ENCODE data around the gene TIFAB.

Gene TIFAB

DNA sequence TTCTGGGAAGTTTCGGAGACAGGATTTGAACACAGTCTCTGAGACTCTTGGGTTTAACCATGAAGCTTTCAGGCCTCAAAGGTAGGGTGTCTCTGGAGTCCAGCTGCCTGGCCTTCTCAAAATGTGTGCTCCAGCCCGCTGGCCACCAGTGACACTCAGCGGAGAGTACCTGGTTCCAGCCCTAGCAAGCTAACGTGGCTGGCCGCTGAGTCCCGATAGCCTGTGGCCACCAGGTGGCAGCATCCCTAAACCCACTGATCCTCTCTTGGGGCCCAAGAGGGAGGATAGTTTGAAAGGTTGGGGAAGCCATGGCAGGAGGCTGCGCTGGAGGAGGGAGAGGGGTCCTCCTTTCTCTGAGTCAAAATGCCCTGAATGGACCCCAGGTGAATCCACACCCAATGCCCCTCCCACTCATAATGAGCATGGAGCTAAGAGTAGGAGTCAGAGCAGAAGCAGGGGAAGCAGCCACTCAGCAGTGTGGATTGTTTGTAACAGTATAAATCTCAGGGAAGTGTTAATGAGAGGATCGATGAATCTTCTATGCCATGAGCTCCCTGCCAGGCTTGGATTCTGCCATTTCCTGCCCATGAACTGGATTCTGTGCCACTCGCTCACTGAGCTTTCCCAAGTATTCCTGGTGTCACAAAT lies 5.4 kb upstream of the TIFAB start:
- FAIRE-seq: no peak

GRCh38 chr5:135456238-135457099 lies 4.3 kb upstream of the TIFAB start:
- no peak for FAIRE-seq

DNA sequence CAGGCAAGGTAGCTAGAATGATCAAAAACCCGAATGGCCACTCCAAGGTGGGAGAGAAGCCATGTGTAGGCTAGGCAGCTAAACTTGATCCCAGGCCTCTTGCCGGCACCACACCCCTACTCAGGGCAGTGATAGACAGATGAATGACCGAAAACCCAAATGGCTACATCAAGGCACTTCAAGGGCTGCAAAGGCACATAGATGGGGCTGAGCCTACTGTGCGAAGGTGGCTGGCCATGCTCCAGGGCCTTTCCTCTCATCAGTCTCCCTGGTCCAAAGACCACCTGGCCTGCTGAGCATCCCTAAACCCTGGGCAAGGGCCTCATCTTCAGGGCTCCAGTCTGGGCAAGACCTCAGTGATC lies 3.7 kb upstream of the TIFAB start:
- FAIRE-seq: no peak

DNA sequence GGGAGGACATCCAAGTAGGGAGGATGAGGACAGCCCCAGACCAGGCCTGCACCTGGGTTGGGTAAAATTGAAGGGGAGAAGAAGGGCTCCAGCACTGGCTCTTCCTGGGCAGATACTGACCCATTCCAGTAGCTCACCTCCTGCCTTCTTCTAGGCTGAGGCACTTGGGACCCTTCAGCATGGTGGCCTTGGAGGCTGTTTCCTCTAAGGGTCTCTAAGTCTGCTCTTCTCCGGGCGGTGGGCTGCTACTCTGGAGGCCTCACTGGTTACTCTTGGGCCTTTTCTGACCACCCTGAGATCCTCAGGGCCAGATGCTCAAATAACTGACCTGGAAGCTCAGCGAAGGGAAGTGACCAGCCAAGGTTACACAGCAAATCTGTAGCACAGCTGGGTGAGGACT lies 2.8 kb upstream of the TIFAB start:
- FAIRE-seq: no peak

GRCh38 chr5:135453613-135454012 lies 1.5 kb upstream of the TIFAB start:
- FAIRE-seq: no peak

DNA sequence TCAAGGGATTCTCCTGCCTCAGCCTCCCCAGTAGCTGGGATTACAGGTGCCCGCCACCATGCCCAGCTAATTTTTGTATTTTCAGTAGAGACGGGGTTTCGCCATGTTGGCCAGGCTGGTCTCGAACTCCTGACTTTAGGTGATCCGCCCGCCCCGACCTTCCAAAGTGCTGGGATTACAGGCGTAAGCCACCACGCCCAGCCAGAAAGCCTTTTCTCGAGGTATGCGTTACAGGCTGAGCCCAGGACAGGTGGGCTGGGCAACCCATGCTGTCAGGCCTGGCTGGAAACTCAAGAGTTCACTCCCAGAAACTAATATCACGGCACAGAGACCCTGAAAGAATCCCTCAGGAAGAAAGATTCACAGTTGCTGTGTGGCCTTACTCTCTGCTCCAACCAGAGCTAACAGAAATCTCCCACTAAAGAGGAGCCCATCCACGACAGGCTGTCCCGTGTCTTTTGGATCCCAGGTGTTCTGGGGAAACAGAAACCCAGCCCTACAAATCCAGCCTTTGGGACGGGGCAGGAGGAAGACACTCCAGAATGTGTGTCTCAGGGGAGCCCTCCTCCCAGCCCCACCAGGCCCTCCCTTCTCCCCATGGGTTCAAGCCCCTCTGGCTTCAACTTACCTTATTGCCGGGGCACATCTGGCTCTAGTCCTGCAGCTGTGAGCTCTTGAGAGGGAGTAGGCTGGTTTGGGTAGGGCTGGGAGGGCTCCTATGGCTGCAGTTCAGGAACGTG lies 400 bp downstream of the TIFAB start:
- no peak for FAIRE-seq

GRCh38 chr5:135450952-135451351 lies 1.2 kb downstream of the TIFAB start:
- FAIRE-seq: no peak

DNA sequence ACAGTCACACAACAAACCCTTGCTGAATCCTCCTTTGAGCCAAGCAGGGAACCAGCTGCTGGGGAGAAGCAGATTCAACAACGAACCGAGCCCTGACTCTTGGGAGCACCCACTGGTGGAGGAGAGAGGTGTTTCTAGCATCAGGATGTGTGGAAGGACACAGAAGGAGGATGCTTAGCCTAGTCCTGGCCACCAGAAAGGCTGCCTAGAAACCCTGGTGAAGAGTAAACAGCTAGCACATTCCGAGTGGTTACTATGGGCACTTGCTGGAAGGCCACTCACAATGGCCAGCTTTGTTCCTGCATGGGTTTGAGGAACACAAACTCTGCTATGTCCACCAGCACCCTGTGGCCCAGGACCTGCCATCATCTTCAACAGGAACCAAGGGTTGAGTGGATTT lies 1.8 kb downstream of the TIFAB start:
- FAIRE-seq: no peak

GRCh38 chr5:135449644-135450043 lies 2.5 kb downstream of the TIFAB start:
- no peak for FAIRE-seq

DNA sequence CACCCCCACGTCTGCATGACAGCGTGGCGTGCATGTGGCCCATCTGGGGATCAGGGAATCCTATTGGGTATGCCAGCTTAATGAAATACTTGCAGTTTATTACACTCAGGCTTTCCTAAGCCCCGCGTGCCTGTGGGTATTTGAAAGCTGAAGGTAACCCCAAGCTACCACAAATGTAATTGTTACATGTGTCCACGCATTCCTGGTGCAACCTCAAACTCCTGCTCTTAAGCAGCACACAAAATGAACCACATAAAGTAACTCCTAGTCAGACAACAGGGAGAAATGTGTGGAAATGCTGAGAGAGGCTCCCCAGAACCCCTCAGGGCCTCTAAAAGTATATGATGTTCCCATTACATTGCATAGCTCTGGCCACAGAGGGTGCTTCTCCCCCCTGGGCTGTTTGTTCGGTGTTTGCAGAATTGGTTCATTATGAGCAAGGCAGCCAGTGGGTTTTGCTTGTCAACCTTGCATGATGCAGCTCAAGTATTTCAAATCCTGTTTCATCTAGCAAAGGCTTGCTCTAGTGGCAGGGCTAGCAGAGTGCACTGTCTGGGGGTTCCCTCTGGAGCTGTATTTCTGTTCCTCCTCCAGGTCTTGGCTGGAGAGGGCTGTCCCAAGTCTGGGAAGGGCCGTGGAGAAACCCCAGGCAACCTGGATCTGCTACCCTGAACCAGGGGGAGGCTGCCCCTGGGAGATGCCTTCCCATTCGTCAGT lies 3.2 kb downstream of the TIFAB start:
- FAIRE-seq: no peak

DNA sequence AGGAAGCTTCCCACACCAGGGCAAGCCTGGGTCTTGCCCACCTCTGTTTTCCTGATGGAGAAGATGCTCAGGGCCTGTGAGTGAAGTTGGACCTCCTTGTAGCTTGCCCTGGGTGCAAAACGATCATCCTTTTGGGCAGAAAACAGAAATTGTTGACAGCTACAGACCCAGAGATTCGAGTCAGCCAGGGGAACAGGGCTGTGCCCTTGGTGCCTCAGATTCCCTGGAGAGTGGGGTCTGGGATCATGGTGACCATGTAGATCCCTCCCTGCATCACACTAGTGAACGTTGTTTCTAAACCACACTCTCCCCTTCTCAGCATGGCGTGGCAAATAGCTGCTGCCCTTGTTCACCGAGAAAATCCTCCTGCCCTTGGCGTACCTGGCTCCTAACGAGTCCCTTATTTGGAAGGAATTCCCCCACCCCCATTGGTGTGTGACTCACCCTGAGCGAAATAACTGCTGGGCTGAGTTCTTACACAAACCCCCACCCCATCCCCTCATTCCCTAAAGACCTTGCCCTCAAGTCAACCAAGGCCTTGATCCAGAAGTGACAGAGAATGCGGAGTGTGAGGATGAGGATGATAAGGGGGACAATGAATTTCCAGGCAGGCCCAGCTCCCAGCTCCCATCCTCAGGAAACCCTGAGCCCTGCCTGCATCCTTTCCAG lies 3.9 kb downstream of the TIFAB start:
- FAIRE-seq: no peak

- FAIRE-seq: no peak
These were observed 4.7 kb downstream of the TIFAB start, which contains the start of gene DCANP1 for GRCh38 chr5:135447298-135447929. Gene DCANP1 (minus strand): TSS chr5:135447348. CDS start chr5:135447108, 240 bp downstream.

DNA sequence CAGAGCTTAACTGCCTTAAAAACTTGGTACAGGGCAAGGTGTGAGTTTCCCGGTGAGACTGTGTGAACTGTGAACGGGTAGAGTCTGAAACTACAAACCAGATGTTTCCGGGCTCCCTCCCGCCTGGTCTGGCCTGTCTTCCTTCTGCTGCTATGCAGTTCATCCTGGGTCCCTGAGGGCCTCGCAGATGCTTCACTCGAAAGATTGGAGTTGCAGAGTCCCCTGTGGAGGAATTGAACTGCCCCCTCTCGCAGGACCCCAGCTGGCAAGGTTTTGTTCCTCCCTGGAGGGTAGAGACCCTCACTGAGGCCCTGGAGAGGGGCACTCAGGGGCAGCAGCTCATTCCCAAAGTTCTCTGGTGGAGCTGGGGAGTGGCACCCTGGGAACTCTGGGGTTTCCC lies 5.5 kb downstream of the TIFAB start:
- no peak for FAIRE-seq

GRCh38 chr5:135446206-135446605 lies 5.9 kb downstream of the TIFAB start:
- no peak for FAIRE-seq

GRCh38 chr5:135445306-135445985 lies 6.7 kb downstream of the TIFAB start:
- FAIRE-seq: no peak

DNA sequence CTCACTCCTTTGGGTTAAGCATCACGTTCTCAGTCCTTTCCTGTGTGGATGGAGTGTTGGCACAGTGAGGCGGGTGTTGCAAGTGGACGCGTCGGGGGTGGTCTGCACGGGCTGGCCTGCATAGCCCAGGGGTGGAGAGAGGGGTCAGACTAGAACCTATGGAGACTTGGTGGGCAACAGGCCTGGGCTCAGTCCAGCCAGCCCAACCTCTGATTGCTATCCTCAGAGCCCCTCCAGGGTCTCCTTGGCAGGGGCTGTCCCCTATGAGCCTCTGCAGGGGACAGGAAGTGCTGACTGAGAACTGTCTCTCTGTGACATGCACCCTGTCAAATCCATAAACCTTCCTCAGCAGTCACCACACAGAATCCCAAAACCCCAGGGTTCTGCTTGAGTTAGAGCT lies 7.3 kb downstream of the TIFAB start:
- no peak for FAIRE-seq

GRCh38 chr5:135444360-135444759 lies 7.8 kb downstream of the TIFAB start:
- FAIRE-seq: no peak

DNA sequence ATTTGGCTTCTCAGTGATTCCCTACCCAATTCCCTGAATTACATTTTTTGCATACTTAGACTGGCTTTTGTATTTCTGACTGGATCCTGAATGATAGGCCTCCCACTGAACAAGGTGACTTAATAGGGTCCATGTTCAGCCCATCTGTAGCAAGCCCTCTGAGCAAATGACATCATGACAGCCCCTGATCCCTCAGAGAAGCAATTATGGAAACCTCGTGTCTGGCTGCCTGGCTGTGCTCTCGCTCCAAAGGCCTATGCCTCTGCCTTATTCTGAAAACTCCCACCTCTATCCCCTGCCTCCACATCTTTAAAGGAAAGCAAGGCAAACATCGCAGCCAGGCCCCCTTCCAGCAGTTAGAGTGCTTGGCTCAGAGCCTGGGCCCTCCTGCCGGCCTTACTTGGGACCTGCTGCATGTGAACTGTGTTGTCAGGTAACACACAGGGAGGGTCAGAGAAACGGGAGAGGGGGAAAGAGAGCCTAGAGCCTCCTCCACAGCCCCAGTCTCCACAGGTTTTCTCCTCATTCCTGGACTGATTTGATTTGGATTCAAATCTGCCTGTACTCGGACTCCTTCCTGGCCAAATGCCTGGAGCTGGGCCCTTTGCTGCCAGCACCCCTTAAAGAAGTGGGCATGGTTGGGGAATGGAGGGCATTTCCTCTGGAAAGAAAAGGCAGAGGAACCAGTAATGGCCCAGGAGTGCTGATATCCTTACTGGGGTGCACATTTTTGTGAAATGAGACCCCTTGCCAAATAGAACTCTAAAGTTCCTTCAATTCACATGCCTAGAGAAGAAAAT lies 8.8 kb downstream of the TIFAB start:
- no peak for FAIRE-seq

DNA sequence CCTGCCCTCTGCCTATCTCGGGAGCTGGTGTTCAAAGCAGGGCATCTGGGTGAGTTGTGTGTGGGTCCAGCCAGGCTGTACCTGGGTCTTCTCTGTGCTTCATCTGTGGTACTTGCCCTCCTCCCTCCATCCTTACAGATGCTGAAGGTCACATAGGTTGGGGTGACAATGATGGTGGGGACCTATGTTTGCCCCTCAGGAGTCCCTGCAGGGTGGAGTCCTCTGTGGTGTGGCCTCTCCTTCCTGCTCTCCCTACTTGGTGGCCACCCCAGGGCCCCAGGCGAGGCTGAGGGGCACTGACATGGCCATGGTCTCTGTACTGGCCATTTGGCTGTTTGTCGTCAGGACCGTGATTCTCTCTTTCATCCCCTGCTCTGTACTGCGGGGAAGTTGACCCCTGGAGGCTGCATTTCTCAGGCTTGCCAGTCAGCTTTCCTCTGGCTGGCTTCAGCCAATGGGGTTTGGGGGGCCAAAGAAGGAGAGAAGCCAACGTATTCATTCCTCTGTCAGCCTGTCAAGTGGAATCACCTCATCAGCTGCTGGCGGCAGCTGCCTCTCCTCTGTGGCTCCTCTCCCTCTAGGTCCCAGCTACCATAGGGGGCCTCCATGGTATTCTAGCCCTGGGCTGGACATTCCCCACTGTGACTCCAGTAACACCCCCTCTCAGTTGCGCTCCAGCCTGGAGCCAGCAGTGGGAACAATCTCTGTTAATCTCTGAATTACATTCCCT lies 9.6 kb downstream of the TIFAB start:
- FAIRE-seq: no peak

DNA sequence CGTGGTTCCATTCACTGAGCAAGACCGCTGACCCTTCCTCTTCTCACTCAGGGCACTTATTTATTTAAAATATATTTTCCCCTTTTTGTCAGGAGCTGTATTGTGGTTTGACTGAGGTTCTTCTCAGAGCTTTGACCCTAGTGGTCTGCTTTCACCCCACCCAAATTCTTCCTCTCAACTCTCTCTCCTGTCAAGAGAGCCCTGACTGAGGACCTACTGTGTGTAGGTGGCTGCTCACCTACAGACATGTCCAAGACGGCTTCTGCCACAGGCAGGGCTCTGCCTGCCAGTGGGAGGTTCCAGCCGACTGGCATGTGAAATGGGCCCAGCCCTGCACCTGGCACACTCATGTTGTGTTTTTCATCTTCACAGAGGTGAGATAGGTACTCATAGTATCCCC lies 10.2 kb downstream of the TIFAB start:
- no peak for FAIRE-seq

Data from A204.1 (cell line).